GM18867 (cell line): ENCODE results near the gene ULK4.
"Not testable (repeated sequence)": the region's sequence is repeated elsewhere in the genome, so short reads cannot be mapped to it uniquely, and the experiment has no call there.

Experiments used
- ATAC-seq: cut with Tn5 transposase; IDR thresholded peaks from one replicate; pipeline ENCODE4 v1.9.1; 2021; ENCODE audit warnings: mild to moderate bottlenecking, moderate library complexity; ENCODE audit not compliant: unreplicated experiment

Gene ULK4

DNA sequence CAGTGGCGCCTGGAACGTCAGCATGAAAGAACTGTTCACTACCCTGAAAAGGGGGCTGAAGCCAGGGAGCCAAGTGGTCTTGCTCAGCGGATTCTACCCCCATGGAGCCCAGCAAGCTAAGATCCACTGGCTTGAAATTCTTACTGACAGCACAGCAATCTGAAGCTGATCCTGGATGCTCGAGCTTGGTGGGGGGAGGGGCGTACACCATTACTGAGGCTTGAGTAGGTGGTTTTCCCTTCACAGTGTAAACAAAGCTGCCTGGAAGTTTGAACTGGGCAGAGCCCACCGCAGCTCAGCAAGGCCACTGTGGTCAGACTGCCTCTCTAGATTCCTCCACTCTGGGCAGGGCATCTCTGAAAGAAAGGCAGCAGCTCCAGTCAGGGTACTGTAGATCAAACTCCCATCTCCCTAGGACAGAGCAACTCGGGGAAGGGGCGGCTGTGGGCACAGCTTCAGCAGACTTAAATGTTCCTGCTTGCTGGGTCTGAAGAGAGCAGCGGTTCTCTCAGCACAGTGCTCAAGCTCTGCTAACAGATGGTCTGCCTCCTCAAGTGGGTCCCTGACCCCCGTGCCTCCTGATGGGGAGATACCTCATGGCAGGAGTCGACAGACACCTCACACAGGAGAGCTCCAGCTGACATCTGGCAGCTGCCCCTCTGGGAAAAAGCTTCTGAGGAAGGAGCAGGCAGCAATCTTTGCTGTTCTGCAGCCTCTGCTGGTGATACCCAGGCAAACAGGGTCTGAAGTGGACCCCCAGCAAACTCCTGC, 591.0 kb downstream of the ULK4 start:
- not testable (repeated sequence) for ATAC-seq

DNA sequence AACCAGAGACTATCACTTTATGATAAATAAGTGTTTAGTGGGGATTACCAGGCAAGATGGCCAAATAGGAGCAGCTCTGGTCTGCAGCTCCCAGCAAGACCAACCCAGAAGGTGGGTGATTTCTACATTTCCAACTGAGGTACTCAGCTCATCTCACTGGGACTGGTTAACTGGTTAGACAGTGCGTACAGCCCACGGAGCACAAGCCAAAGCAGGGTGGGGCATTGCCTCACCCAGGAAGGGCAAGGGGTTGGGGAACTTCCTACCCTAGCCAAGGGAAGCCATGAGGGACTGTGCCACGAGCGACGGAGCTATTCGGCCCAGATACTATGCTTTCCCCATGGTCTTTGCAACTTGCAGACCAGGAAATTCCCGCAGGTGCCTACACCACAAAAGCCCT, 591.6 kb downstream of the ULK4 start:
- ATAC-seq, result no peak

DNA sequence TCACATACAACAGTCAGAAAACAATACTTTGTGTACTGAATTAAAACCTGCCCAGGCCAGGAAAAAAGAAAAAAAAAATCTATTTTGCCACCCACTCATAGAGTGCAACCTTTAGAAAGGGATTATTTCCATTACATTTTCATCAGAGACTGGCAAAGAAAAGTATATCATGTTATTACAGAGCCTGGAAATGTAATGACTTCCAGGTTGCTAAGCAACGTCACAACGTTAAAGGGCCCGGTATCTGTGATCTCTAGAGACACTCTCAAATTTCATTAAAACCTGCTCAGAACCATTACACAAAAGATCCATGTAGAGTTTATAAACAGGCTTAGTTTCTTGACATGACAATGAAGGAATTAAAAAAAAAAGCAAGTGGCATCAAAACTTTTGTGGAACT, 592.1 kb downstream of the ULK4 start:
- no peak for ATAC-seq

DNA sequence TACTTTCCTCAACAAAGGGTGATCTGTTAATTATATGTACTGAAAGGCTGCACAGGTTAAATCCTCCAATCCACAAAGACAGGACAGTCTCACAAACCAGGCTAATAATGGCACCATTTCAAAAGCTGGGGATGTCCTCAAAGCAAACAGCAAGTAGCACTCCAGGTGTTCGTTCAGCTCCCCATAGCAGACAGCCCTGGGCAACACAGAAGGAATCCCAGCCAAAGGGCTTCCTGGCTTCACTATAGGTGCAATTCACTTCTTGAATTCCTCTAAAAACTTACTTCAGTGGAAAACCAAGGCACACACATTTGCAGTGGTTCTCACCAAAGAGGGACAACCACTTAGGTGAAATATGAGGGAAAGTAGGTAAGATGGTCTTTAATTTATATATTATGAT, 595.9 kb downstream of the ULK4 start:
- no peak for ATAC-seq

DNA sequence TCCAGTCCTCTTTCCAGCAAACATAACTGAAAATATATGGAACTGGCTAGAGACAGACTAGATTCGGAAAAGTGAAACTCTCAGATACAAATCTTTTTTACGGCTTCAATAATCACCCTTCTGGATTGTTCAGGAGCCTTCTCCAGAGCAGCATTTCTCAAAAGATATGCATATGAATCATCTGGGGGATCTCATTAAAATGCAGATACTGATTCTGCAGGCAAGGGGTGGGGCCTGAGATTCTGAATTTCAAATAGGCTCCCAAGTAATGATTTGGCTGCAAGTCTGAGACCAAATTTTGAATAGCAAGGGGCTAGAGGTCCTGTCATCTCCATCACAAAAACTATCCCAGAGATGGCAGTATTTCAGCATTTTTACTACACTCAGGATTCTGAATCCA, 597.2 kb downstream of the ULK4 start:
- no peak for ATAC-seq

DNA sequence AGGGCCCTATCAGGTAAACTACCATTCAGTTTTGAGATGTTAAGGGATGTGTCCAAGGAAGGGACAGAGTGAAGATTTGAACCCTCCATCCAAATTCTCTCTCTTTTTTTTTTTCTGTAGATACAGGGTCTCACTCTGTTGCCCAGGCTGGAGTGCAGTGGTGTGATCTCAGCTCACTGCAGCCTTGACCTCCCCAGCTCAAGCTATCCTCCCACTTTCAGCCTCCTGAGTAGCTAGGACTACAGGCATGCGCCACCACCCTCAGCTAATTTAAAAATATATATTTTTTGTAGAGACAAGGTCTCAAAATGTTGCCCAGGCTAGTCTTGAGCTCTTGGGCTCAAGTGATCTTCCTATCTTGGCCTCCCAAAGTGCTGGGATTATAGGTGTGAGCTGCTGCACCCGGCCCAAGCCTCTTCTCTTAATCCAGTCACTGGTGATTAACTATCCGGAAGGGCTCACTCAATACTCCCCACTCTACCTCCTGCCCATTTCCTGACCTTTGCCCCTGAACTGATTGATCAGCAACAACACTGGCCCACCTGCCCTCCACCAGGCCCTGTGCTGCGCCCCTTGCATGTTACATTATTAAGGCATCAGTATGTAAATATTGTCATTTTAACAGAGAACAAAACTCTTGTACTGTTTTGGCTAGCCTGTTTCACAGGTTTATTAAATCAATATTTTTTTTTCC, 597.9 kb downstream of the ULK4 start:
- no peak for ATAC-seq

DNA sequence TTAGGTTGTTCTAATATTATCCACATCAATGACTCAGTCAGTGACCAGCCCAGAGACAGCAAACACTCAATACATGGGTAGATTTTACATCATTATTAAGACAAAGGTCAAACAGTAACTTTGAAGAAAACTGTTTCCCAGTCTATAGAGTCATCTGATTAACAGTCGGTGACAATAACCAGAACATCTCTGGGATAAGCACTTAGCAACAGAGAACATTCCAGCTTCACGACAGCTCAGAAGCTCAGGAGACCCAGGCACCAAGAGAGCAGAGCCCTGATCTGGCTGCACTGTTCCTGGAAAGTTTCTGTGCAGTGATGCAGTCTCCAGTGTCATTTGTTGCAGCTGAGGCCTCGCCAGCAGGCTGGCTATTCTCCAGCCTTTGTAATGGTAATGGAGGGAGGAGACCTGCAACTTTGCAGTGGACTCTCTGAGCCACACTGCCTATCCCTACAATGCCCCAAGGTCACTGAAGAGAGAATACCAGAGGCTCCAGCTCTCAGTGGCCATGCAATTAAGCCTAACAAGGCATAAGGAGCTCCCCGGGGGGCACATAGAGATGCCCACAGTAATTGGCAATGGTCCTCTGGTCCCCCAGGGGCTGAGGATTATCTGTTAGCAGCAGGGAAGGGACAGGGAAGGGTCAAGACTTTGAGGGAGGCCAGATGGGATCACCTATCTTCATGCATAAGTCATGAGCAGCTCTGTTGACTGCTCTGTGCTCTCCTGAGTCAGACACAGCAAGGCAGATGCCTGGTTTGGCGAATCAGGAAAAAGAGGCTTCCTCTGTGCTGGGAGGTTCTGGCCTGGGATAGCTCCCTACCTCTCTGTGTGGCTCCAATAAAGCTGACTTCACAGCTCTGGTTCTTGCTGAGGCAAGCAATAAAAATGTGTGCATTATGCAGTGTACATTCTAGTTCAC, 599.0 kb downstream of the ULK4 start:
- no peak for ATAC-seq

DNA sequence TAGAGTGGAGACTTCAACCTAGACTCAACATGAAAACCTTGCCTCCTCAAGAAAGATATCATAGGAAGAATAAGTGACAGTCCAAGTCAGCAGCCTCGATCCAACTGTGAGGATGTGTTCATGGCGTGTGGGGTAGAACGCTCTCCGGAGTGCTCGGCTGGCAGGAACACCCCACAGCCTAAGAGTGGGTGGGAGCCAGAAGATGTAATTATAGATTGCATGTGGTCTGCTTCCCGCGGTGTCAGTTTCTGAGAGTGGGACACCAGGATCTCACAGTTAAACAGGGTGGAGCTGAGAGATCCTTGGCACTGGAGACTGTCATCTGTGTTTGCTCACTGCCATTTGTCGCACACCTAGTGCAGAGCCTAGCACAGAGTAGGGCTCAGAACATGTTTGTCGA, 604.6 kb downstream of the ULK4 start:
- ATAC-seq, result no peak

DNA sequence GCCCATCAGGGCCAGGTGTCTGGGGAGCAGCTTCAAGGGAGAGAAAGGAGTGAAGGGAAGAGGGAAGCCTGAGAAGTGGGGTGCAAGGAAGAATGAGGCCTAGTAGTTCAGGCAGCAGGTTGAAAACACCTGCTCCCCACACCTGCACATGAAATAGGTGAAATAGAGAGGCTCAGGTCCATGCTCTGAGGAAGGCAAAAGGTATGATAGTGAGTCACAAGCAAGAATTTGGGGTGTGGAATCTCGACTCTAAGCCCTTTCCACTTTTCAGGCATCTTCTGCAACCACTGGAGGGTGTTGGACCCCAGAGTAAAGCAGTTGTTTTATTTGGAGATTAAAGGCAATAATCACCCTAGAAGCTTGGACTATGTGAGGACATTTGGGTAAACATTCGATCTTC, 605.1 kb downstream of the ULK4 start:
- ATAC-seq, result no peak

DNA sequence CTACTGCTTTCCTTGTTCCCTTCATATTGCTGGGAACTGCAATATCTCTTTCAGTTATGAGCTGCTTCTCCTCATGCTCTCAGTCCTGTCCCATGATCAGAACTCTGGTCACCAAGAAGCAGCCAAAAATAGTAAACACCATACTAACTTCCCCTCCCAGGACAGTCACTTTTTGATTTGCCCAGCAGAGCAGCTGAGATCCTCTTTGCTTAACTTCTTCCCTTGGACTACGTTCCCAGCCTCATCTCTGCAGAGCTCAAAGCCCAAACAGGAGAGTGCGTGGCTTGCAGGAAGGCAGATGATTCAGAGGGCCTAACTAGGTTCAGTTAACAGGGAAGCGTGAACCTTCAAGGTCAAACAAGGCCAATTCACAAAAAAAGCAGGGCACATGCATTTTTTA, 609.4 kb downstream of the ULK4 start:
- no peak for ATAC-seq

DNA sequence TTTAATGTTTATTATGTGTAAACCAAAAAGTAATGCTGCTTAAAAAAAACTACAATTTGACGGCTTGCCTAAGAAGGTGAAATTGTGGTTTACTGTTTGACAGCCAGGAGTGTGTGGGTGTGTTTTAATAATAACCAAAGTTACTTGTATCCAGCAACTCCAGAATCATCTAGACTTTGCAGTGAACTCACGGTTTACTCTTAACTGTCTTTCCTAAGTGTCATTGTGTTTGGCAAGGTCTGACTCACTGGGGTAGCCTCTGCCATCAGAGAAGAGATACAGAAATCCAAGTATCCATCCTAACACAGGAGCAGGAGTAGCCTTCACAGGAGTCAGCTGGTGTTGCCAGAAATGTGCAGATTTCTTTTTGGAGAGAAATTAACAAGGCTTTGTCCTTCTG, 611.5 kb downstream of the ULK4 start:
- no peak for ATAC-seq

DNA sequence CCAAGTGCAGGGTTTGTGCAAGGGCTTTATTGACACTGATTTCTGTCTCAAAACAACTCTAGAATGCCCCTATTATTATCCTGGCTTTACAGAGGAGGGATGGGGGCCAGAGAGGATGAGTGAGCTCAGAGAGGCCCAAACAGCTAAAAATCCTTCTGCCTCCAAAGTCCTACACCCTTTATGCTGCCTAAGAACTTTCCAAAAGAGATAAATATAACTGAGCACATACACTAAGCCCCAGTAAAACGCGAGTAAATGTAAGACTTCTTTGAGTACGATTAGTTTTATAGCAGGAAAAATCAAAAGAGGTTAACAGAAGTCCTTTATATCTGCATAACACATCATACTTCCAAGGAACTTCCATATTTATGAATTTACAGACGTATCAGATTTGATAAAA, 613.5 kb downstream of the ULK4 start:
- ATAC-seq, result no peak

DNA sequence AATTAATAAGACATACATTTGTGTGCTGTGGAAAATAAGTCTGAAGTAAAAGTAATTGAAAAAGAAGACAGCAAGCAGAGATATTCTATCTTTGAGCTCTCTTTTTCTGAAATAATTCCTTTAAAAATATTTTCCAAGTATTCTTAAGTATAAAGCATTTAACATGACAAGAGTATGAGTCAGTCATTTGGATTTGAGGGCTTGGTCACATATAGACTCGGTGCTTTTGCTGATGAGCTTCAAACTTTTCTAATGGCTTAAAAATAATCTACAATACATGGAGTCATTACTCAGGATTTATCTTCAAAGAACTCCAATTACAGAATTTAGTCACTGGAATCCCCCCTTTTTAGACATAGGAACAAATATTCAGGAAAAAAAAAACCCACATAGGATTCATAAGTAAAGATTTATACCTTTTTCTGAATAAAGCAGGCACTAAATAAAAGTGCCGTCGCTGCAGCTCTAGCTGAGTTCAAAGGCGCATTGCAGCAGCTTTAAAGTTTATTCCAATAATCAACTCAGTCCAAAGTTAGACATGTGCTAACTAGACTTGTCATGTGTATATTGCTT, 615.1 kb downstream of the ULK4 start:
- ATAC-seq, result no peak

DNA sequence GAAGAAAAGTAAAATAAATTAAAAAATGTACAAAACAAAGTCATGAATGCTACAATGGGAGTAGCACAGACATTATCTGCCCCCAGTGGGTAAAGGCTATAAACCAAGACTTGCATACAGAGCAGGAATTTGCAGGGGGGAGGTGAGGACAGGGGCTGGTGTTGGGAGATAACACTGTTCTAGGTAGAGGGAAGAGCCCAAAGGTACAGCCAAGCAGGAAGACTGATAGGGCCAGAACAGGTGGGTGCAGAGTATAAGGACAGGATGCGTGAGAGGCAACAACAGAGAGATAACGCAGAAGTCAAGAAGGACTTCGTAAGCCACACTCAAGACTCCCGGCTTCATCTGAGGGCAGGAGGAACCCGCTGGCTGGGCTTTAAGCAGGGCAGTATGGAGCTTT, 616.1 kb downstream of the ULK4 start:
- ATAC-seq, result no peak

DNA sequence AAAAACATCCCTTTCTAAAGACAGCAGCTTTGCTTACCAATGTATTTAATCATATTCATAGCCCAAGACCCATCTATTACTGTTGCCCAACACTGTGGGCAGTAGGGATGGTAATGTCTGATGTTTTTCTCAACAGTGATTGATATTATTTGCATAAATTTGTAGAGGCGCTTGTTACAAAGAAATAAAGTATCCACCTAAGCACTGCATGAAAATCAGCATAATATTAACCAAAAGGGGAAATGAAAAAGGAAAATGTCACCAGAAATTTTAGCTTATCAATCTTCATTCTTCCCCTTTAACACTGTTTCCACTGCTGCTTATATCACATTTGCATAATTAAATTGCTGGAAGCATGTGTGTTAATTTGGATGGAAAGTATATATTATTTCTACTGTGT, 622.1 kb downstream of the ULK4 start:
- no peak for ATAC-seq

DNA sequence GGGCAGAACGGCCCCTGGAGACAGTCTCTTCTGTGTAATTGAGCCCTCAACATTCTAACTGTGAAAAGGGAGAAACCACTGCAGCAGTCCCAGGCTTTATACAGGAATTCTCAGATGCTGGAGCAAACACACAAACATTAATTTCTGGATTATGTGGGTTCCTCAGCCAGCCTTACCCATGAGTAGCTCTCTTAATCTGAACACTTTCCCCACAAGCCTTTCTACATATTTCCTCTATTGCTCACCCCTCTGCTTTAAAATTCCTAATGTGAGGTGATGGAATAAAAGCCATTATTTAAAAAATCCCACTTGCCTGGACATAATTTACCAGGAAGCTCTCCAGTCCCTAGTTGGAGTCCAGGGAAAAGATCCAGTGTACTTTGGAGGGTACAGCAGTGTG, 623.6 kb downstream of the ULK4 start:
- ATAC-seq, result no peak

DNA sequence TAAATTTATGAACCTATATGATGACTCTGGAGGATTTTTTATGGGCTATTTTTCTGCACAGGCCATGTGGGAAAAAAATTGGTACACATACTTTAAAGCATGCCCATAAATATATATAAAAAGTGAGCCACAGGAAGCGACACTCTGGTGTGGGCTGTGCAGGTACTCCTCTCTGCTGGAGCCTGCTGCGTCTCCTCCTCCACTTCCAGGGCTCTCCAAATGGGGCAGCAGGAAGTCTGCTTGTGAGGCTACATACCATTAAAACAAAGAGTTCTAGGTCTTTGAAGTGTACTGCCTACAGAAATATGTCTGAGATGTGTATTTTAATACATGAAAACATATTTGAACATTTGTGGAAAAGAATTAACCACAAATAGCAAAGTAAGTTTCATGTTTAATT, 627.5 kb downstream of the ULK4 start:
- no peak for ATAC-seq

DNA sequence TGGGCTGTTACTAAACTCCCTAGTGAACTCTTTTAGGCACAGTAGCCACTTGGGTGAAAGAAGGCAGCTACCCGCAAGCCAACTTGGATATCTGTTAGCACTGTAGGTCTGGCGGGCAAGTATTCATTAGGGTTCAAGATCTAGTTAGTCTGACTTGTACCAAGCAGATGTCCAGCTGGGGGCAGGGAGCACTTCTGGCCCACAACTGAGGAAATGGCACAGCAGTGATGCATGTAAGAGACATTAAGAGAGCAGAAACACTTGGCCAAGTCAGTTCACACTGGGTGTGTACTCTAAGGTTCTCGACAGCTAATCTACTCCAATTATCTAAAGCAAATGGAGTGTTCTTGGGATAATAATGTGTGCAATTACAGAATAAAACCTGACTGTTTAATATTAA, 630.9 kb downstream of the ULK4 start:
- ATAC-seq, result no peak

DNA sequence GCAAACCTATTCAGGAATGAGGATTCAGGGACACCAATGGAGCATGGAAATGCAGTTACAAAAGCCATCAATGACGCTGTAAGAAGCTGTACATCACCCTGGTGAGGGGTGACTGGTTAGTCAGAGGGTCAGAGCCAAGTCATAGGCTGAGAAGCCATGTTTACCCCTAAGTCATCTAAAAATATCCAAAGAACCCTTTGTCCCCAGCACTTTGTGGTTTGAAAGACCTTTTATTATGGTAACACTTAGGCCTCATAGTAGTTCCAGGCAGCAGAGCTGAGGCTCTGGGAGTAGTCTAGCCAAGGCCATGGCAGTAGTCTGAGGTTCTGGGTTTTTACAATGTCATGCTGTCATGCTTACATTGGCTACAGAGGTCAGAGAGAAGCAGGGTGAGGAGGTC, 631.4 kb downstream of the ULK4 start:
- ATAC-seq, result no peak

DNA sequence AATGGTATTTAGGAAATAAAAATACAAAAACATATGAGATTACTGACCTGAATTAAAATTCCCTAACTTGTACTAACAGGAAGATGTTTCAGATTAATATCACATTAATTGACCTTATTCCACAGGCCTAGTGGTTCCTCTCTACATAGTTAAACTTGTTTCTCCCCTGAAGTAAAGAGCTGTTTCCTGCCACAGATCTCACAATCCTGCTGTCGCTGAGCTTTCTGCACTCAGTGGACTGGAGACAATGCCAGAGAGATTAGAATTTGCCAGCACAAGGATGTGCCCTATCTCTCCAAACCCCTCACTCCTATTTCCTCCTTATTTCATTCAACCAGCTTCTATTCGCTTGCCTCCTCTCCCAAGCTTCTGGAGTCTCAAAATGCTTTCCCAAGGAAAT, 632.0 kb downstream of the ULK4 start:
- no peak for ATAC-seq

DNA sequence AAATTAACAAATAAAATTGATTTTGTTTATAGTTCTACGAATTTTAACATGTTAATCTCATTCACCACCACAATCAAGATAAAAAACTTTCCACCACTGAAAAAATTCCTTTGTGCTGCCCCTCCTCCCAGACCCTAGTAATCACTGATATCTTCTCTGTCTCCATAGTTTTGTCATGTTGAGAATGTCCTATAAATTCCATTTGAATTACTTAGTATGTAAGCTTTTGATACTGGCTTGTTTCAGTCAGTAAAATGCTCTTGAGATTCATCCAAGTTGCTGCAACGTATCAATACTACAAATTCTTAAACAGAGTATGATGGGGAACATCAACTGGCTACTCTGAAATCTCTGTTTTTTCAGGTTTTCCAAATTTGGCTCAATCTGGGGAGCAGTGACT, 633.0 kb downstream of the ULK4 start:
- ATAC-seq, result no peak
